Measurements from ENCODE around the gene PIK3C2B. TPM values are rescaled to one million over a fixed set of nuclear protein-coding genes. Genes with fewer than 3 reads are reported as not detected.

The PIK3C2B gene
- total RNA-seq, 3 donors from 2014 or later: 13.6 to 18.1 (median 15.6) TPM

- H3K4me1 Mint-ChIP-seq (ENCODE audit: low read depth): peaks cover 39% of the 10 kb centered on the region
- H3K36me3 Mint-ChIP-seq (ENCODE audit: insufficient read depth): peaks cover 12% of the 10 kb centered on the region
Measured at GRCh38 chr1:204451352-204452124, 43.1 kb downstream of the PIK3C2B start.

GRCh38 chr1:204450461-204451257, 43.9 kb downstream of the PIK3C2B start:
- no peak for DNase-seq
- Mint-ChIP-seq H3K9me3 (no peaks in the 10 kb centered on the region), H3K4me3 (no peak overlapping the region), H3K36me3 (ENCODE audit: insufficient read depth) (peaks cover 15% of the 10 kb centered on the region), H3K4me1 (ENCODE audit: low read depth) (peaks cover 45% of the 10 kb centered on the region), H3K27me3 (ENCODE audit: low read depth) (no peaks in the 10 kb centered on the region)
- no peak for ATAC-seq

More at GRCh38 chr1:204451352-204452124, 43.1 kb downstream of the PIK3C2B start:
- DNase-seq (no peak), ATAC-seq (no peak)
- no peaks in the 10 kb centered on the region for H3K9me3 Mint-ChIP-seq
- H3K4me3 Mint-ChIP-seq: no peak overlapping the region
- no peaks in the 10 kb centered on the region for H3K27me3 Mint-ChIP-seq (ENCODE audit: low read depth)

GRCh38 chr1:204449678-204450280, 44.8 kb downstream of the PIK3C2B start:
- no peaks in the 10 kb centered on the region for H3K27me3 Mint-ChIP-seq (ENCODE audit: low read depth)
- peaks cover 14% of the 10 kb centered on the region for H3K36me3 Mint-ChIP-seq (ENCODE audit: insufficient read depth)
- H3K9me3 Mint-ChIP-seq: no peaks in the 10 kb centered on the region
- peaks cover 45% of the 10 kb centered on the region for H3K4me1 Mint-ChIP-seq (ENCODE audit: low read depth)
- DNase-seq (no peak), ATAC-seq (no peak)
- H3K4me3 Mint-ChIP-seq: no peak overlapping the region

- peaks cover 45% of the 10 kb centered on the region for H3K4me1 Mint-ChIP-seq (ENCODE audit: low read depth)
- no peaks in the 10 kb centered on the region for H3K27me3 Mint-ChIP-seq (ENCODE audit: low read depth)
Measured at GRCh38 chr1:204448991-204449677, 45.5 kb downstream of the PIK3C2B start.

GRCh38 chr1:204448344-204448964, 46.2 kb downstream of the PIK3C2B start:
- Mint-ChIP-seq H3K36me3 (ENCODE audit: insufficient read depth) (peaks cover 21% of the 10 kb centered on the region), H3K4me3 (no peak overlapping the region), H3K9me3 (no peaks in the 10 kb centered on the region), H3K27me3 (ENCODE audit: low read depth) (no peaks in the 10 kb centered on the region), H3K4me1 (ENCODE audit: low read depth) (peaks cover 49% of the 10 kb centered on the region)
- DNase-seq: no peak
- no peak for ATAC-seq

More at GRCh38 chr1:204448991-204449677, 45.5 kb downstream of the PIK3C2B start:
- peaks cover 17% of the 10 kb centered on the region for H3K36me3 Mint-ChIP-seq (ENCODE audit: insufficient read depth)
- H3K4me3 Mint-ChIP-seq: no peak overlapping the region
- no peaks in the 10 kb centered on the region for H3K9me3 Mint-ChIP-seq
- no peak for DNase-seq
- no peak for ATAC-seq

GRCh38 chr1:204447736-204448135, 46.9 kb downstream of the PIK3C2B start:
- H3K4me3 Mint-ChIP-seq: no peak overlapping the region
- H3K4me1 Mint-ChIP-seq (ENCODE audit: low read depth): peaks cover 45% of the 10 kb centered on the region
- DNase-seq (no peak), ATAC-seq (no peak)
- no peaks in the 10 kb centered on the region for H3K27me3 Mint-ChIP-seq (ENCODE audit: low read depth)
- H3K36me3 Mint-ChIP-seq (ENCODE audit: insufficient read depth): peaks cover 17% of the 10 kb centered on the region
- H3K9me3 Mint-ChIP-seq: no peaks in the 10 kb centered on the region

GRCh38 chr1:204447190-204447589, 47.4 kb downstream of the PIK3C2B start:
- H3K36me3 Mint-ChIP-seq (ENCODE audit: insufficient read depth): peaks cover 19% of the 10 kb centered on the region

GRCh38 chr1:204446413-204447111, 48.0 kb downstream of the PIK3C2B start:
- no peaks in the 10 kb centered on the region for H3K27me3 Mint-ChIP-seq (ENCODE audit: low read depth)
- H3K4me3 Mint-ChIP-seq: no peak overlapping the region
- no peaks in the 10 kb centered on the region for H3K9me3 Mint-ChIP-seq
- ATAC-seq (peak; percentile 92 to 93), DNase-seq (peak; percentile 79)
- peaks cover 26% of the 10 kb centered on the region for H3K36me3 Mint-ChIP-seq (ENCODE audit: insufficient read depth)
- H3K4me1 Mint-ChIP-seq (ENCODE audit: low read depth): peaks cover 37% of the 10 kb centered on the region

More at GRCh38 chr1:204447190-204447589, 47.4 kb downstream of the PIK3C2B start:
- Mint-ChIP-seq H3K27me3 (ENCODE audit: low read depth) (no peaks in the 10 kb centered on the region), H3K4me1 (ENCODE audit: low read depth) (peaks cover 41% of the 10 kb centered on the region), H3K9me3 (no peaks in the 10 kb centered on the region), H3K4me3 (no peak overlapping the region)
- DNase-seq (no peak), ATAC-seq (no peak)

- no peak overlapping the region for H3K4me3 Mint-ChIP-seq
- no peaks in the 10 kb centered on the region for H3K9me3 Mint-ChIP-seq
- no peaks in the 10 kb centered on the region for H3K27me3 Mint-ChIP-seq (ENCODE audit: low read depth)
- H3K4me1 Mint-ChIP-seq (ENCODE audit: low read depth): peaks cover 36% of the 10 kb centered on the region
- peaks cover 27% of the 10 kb centered on the region for H3K36me3 Mint-ChIP-seq (ENCODE audit: insufficient read depth)
- peak; percentile 2 to 10 for ATAC-seq
- DNase-seq: peak; percentile 33
Measured at GRCh38 chr1:204445860-204446412, 48.7 kb downstream of the PIK3C2B start.

Other genes with a start within 250 kb of the PIK3C2B start
- gene PLEKHA6, start 134.9 kb downstream of the PIK3C2B start, total RNA-seq: under 1 TPM; 0.19 to 0.61 (median 0.29) TPM
- gene PPP1R15B, start 83.0 kb downstream of the PIK3C2B start, total RNA-seq: 10 to 100 TPM; 71.7 to 80.1 (median 72.9) TPM
- 10 to 100 TPM; 57.4 to 70.3 (median 66.0) TPM for gene MDM4, start 21.6 kb upstream of the PIK3C2B start, total RNA-seq
- gene LRRN2, start 190.9 kb upstream of the PIK3C2B start, total RNA-seq: not detected